Gastroesophageal sphincter (tissue), 4 donors: ENCODE measurements around the gene EPHB3. TPM values are rescaled to one million over a fixed set of nuclear protein-coding genes. Genes with fewer than 3 reads are reported as not detected.
A peak's percentile ranks its signal among the peaks of the same experiment; 100 is the strongest.
"Not testable (repeated sequence)": the region's sequence is repeated elsewhere in the genome, so short reads cannot be mapped to it uniquely, and the experiment has no call there.

ENCODE experiments used
- ATAC-seq: fragments of 150-250 bp; one replicate; pipeline ENCODE4 v1.9.1; 2016; ENCODE audit warnings: mild to moderate bottlenecking, moderate library complexity
- H3K27ac ChIP-seq, 4 donors: fragments of 200-600 bp; sonication (generic) in 3 of 4; 1 replicate in 3 of 4; 2 replicates in 1 of 4; pipeline ENCODE4 v1.5.1; 2016 to 2019
- H3K27me3 ChIP-seq: fragments of 200-600 bp; sonication (generic); one replicate; pipeline ENCODE4 v1.5.1; 2019
- H3K36me3 ChIP-seq, 2 donors: fragments of 200-600 bp; sonication (generic); one replicate each; pipeline ENCODE4 v1.5.1; 2019; ENCODE audit warnings: control low read depth in 1 of 2
- H3K4me1 ChIP-seq, 3 donors: fragments of 200-600 bp; sonication (generic); 1 replicate in 2 of 3; 2 replicates in 1 of 3; pipeline ENCODE4 v1.5.1; 2016 to 2019; ENCODE audit warnings: control low read depth in 2 of 3
- H3K4me3 ChIP-seq, 2 donors: fragments of 200-600 bp; sonication (generic); one replicate each; pipeline ENCODE4 v1.5.1; 2019; ENCODE audit warnings: mild to moderate bottlenecking in 1 of 2, moderate library complexity in 1 of 2
- H3K9me3 ChIP-seq, 3 donors: fragments of 200-600 bp; sonication (generic); one replicate each; pipeline ENCODE4 v1.5.1; 2017 to 2019; ENCODE audit warnings: control low read depth in 2 of 3
- EP300 ChIP-seq: sonication (generic); formaldehyde crosslinking; IDR thresholded peaks from one replicate; pipeline ENCODE4 v1.6.1; 2017; ENCODE audit warnings: antibody characterized with exemption, mild to moderate bottlenecking
- POLR2A ChIP-seq, 2 donors: fragments of 450-650 bp; IDR thresholded peaks; one replicate each; pipeline ENCODE4 v1.6.1; 2017; ENCODE audit warnings: antibody characterized with exemption in 2 of 2, mild to moderate bottlenecking in 2 of 2, moderate library complexity in 1 of 2
- POLR2AphosphoS5 ChIP-seq: sonication (generic); formaldehyde crosslinking; IDR thresholded peaks from one replicate; pipeline ENCODE4 v1.6.1; 2017; ENCODE audit warnings: antibody characterized with exemption
- WGBS, 2 donors: methylation state at CpG; one replicate each; pipeline ENCODE4 v1.1.5; 2018; ENCODE audit warnings: low coverage in 1 of 2; 5-methylcytosine and 5-hydroxymethylcytosine counted together
- total RNA-seq, 4 donors: library from RNA; depleted of rRNA; stranded (reverse); fragments of >200 nt; gene quantifications; one replicate each; pipeline ENCODE4 v1.1.0, GENCODE V29; 2016
- TF ChIP-seq, protein P1 (sequence below), 4 experiments: fragments of 200-600 bp in 2 of 4; fragments of 450-650 bp in 2 of 4; sonication (generic) in 1 of 4; IDR thresholded peaks; one replicate each; pipeline ENCODE4 v1.5.1; 2017 to 2019; ENCODE audit warnings: antibody characterized with exemption in 4 of 4, mild to moderate bottlenecking in 2 of 4, moderate library complexity in 2 of 4

Gene EPHB3
- total RNA-seq, 4 donors from 2014 or later: 3.1 to 10.6 (median 4.6) TPM

DNA sequence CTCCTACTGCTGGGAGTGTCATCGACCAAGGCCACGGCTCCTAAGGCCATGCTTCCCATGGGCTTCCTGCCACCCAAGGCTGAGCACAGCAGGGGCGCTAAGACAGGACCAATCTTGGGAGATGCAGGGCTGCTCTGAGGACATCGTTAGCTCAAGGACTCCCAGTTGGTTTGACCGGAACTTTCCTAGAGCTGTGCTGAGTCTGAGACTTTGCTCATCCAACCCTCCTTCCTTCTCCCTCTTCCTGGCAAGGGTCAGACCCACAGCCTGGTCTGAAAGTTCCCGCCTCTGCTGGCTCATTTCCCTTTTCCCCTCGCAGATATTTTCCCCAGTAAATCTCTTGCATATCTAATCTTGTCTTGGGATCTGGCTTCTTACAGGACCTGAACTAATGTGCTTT lies 57.2 kb downstream of the EPHB3 start:
- no peak overlapping the region for H3K27ac ChIP-seq
- H3K27me3 ChIP-seq: no peaks in the 10 kb centered on the region
- peaks cover 0 to 17% (median 4%) of the 10 kb centered on the region in 3 donors for H3K4me1 ChIP-seq
- TF ChIP-seq POLR2AphosphoS5 (no peak), EP300 (no peak), POLR2A (IDR thresholded peaks at IDR 0.05) (no peak)
- TF ChIP-seq, protein P1, sequence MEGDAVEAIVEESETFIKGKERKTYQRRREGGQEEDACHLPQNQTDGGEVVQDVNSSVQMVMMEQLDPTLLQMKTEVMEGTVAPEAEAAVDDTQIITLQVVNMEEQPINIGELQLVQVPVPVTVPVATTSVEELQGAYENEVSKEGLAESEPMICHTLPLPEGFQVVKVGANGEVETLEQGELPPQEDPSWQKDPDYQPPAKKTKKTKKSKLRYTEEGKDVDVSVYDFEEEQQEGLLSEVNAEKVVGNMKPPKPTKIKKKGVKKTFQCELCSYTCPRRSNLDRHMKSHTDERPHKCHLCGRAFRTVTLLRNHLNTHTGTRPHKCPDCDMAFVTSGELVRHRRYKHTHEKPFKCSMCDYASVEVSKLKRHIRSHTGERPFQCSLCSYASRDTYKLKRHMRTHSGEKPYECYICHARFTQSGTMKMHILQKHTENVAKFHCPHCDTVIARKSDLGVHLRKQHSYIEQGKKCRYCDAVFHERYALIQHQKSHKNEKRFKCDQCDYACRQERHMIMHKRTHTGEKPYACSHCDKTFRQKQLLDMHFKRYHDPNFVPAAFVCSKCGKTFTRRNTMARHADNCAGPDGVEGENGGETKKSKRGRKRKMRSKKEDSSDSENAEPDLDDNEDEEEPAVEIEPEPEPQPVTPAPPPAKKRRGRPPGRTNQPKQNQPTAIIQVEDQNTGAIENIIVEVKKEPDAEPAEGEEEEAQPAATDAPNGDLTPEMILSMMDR (IDR thresholded peaks at IDR 0.05): no peak
- 54 to 57% methylated on average over 3 of the region's 7 CpGs for WGBS, 2 donors
- H3K9me3 ChIP-seq: no peaks in the 10 kb centered on the region
- H3K4me3 ChIP-seq: no peak overlapping the region
- no peaks in the 10 kb centered on the region for H3K36me3 ChIP-seq
- ATAC-seq: peak; percentile 19

DNA sequence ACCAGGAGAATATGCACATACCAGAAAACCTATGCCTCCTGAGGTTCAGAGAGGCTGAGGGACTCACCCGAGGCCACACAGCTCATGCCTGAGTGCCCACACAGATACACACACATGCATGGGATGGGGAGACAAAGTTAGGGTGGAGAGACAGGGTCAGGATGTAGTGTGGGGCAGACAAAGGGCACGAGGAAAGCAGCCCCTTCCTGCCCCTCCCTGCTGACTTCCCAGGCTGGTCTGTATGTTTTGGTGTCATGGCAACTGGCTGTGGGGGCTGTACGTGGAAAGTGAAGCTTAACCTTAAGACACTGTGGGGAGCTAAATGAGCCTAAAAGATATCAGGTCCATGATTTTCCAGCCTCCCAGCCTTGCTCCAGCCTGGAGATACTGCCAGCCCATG lies 57.8 kb downstream of the EPHB3 start:
- WGBS, 2 donors: 0% methylated on average over 1 to 2 of the region's 3 CpGs
- H3K9me3 ChIP-seq: no peaks in the 10 kb centered on the region
- H3K4me3 ChIP-seq: no peak overlapping the region
- ATAC-seq: no peak
- no peaks in the 10 kb centered on the region for H3K27me3 ChIP-seq
- no peak overlapping the region for H3K27ac ChIP-seq
- H3K36me3 ChIP-seq: no peaks in the 10 kb centered on the region
- H3K4me1 ChIP-seq: peaks cover 0 to 17% (median 4%) of the 10 kb centered on the region in 3 donors
- TF ChIP-seq POLR2AphosphoS5: no peak
- no peak for TF ChIP-seq EP300
- TF ChIP-seq, protein P1 (IDR thresholded peaks at IDR 0.05): no peak
- no peak for TF ChIP-seq POLR2A (IDR thresholded peaks at IDR 0.05)

DNA sequence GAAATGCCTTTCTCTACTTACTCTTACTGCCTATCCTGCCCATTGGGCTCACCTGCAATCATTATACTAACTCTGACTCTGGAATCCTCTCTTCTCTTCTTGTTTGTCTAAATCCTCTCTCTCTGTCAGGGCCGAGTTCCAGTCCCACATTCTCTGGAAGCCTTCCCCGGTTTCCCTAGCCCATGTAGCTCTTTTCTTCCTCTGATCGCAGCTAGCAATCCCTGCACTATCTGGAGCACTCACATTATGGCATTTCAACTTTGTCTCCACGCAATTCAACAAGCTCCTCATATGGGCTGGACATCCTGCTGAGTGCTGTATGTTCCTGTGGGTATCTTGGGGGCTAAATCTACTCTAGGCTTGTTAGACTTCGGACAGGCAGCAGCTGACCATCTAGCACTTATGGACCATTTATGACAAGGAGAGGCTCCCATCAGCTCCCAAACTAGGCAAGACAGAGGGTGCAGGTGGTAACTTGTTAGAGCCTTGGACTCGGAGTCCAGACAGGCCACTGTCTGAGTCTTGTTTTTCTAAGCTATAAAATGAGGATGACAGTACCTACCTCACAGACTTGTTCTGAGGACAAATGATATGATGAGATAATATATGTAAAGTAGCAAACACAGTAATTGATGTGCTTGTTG lies 58.3 kb downstream of the EPHB3 start:
- Histone ChIP-seq H3K27ac (no peak overlapping the region), H3K9me3 (no peaks in the 10 kb centered on the region), H3K4me1 (peaks cover 0 to 17% (median 4%) of the 10 kb centered on the region in 3 donors), H3K4me3 (no peak overlapping the region), H3K36me3 (no peaks in the 10 kb centered on the region), H3K27me3 (no peaks in the 10 kb centered on the region)
- ATAC-seq: no peak
- 8 to 48% methylated on average over 4 to 5 of the region's 6 CpGs for WGBS, 2 donors
- TF ChIP-seq POLR2A (IDR thresholded peaks at IDR 0.05) (no peak), POLR2AphosphoS5 (no peak), EP300 (no peak)
- TF ChIP-seq, protein P1 (IDR thresholded peaks at IDR 0.05): no peak

DNA sequence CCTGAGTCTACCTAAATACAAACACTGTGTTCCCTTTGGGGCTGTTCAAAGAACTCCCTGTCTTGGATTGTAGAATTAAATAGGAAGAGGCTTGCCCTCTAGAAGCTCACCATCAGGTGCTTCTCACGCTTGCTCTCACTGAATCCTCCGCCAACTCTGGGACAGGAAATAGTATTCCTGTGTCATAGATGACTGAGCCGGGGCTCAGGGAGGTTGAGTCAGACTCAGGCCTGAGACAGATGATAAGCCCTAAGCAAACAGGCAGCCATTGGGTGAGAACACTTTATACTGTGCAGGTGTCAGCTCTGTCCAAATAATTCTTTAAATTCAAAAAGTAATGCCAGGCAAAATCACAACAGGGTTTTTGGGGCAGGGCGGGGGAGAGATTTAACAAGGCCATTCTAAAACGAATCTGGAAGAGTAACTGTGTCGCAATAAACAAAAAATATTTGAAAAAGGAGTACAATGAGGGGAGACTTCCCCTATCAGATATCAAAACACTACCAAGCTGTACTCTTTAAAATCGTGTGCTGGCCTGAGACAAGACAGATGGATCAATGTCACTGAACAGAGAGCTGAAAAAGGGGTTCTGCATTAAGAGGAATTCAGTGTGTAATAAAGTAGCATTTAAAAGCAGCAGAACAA lies 59.0 kb downstream of the EPHB3 start:
- H3K9me3 ChIP-seq: no peaks in the 10 kb centered on the region
- H3K27me3 ChIP-seq: no peaks in the 10 kb centered on the region
- H3K36me3 ChIP-seq: no peaks in the 10 kb centered on the region
- 66 to 76% methylated on average over 4 to 7 of the region's 7 CpGs for WGBS, 2 donors
- ATAC-seq: no peak
- H3K27ac ChIP-seq: no peak overlapping the region
- H3K4me3 ChIP-seq: no peak overlapping the region
- TF ChIP-seq, protein P1 (IDR thresholded peaks at IDR 0.05): no peak
- TF ChIP-seq EP300: no peak
- TF ChIP-seq POLR2AphosphoS5: no peak
- no peak for TF ChIP-seq POLR2A (IDR thresholded peaks at IDR 0.05)
- peaks cover 0 to 17% (median 4%) of the 10 kb centered on the region in 3 donors for H3K4me1 ChIP-seq

DNA sequence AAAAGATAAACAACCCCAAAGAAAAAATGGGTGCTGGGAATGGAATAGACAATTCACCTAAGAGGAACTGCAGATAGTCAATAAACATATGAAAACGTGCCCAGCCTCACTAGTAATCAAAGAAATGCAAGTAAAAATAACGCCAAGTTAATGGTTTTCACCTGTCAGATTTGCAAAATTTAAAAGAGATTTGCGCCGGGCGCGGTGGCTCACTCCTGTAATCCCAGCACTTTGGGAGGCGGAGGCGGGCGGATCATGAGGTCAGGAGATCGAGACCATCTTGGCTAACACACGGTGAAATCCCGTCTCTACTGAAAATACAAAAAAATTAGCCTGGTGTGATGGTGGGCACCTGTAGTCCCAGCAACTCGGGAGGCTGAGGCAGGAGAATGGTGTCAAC lies 60.6 kb downstream of the EPHB3 start:
- H3K4me1 ChIP-seq: peaks cover 0 to 17% (median 4%) of the 10 kb centered on the region in 3 donors
- not testable (repeated sequence) for H3K27ac ChIP-seq, H3K27me3 ChIP-seq, H3K4me3 ChIP-seq, H3K36me3 ChIP-seq, ATAC-seq, H3K9me3 ChIP-seq
- 83 to 93% methylated on average over 6 to 9 of the region's 13 CpGs for WGBS, 2 donors
